ENCODE measurements around the gene ERICH4. TPM values are rescaled to one million over a fixed set of nuclear protein-coding genes. Genes with fewer than 3 reads are reported as not detected.

Gene ERICH4
- total and polyA plus RNA-seq, 2 of the 13 experiments (the other 11 are each of a cell fraction or from before 2014, with no cell fraction given), result 0.40 to 0.64 TPM

DNA sequence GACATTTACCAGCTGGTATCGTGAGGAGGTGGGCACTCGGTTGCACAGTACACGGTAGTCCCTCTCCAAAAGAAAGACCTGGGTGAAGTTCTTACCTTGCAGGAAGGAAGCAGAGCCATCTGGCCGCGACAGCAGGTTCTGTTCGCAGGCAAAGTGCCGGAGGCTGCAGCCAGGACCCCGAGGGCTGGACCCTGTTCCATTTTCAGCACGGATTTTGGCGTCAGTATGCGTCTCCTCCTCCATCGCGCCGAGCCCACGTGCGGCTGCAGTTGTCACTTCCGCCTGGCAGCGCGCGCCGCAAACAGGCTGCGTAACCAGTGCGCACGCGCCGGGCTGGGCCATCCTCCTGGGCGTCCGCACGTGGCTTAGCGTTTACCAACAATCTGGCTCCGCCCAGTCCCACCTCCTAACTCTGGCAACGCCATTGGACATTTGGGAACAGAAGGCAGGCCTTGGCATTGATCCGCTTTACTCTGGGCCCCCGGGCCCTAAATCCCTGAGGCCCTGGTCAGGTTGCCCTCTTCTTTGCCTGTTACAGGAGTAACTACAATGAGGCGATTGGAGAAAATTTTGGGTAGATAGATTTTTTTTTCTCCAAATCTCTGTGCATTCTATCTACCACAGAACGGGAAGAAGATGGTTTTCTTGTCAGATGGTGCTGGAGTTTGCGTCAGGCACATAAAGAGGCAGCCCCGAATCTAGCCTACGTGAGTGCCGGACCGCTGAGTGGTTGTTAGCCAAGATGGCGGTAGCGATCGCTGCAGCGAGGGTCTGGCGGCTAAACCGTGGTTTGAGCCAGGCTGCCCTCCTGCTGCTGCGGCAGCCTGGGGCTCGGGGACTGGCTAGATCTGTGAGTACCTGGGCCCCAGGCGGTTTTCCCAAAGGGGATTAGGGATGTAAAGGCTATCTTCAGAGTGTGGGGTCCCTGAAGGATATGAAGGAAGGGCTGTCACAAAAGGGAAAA lies 45.6 kb upstream of the ERICH4 start, which contains the start of the genes BCKDHA and EXOSC5 (continued):
- TF ChIP-seq, protein P1, sequence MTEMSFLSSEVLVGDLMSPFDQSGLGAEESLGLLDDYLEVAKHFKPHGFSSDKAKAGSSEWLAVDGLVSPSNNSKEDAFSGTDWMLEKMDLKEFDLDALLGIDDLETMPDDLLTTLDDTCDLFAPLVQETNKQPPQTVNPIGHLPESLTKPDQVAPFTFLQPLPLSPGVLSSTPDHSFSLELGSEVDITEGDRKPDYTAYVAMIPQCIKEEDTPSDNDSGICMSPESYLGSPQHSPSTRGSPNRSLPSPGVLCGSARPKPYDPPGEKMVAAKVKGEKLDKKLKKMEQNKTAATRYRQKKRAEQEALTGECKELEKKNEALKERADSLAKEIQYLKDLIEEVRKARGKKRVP (CRISPR knock-in tag; IDR thresholded peaks at IDR 0.05), result 0 out of 4 replicates have a peak, but pooled peaks of 1 of the 2 experiments have one; percentile 17
- no peak for TF ChIP-seq ZNF121 (CRISPR knock-in tag; IDR thresholded peaks at IDR 0.05)
- TF ChIP-seq HHEX (CRISPR knock-in tag; IDR thresholded peaks at IDR 0.05), result no peak
- TF ChIP-seq HCFC1 (IDR thresholded peaks at IDR 0.05; ENCODE audit: low read depth, low read length), result peak; percentile 39; the same call in 1 of the 2 replicates
- peak; percentile 66; the same call in 1 of the 2 replicates for TF ChIP-seq ATF1 (CRISPR knock-in tag; IDR thresholded peaks at IDR 0.05)
- TF ChIP-seq ZNF841 (CRISPR knock-in tag; IDR thresholded peaks at IDR 0.05; ENCODE audit: borderline replicate concordance), result no peak
- TF ChIP-seq ZNF614 (CRISPR knock-in tag; IDR thresholded peaks at IDR 0.05; ENCODE audit: borderline replicate concordance), result peak; percentile 56; the same call in 1 of the 2 replicates
- no peak for TF ChIP-seq NPAS2 (CRISPR knock-in tag; IDR thresholded peaks at IDR 0.05; ENCODE audit: borderline replicate concordance)
- TF ChIP-seq ZNF558 (CRISPR knock-in tag; IDR thresholded peaks at IDR 0.05; ENCODE audit: borderline replicate concordance), result no peak
- 0 out of 2 replicates have a peak, but pooled peaks have one; percentile 74 for TF ChIP-seq ZNF552 (CRISPR knock-in tag; IDR thresholded peaks at IDR 0.05; ENCODE audit: borderline replicate concordance)
- TF ChIP-seq ZNF672 (CRISPR knock-in tag; IDR thresholded peaks at IDR 0.05), result no peak
- TF ChIP-seq ZNF879 (CRISPR knock-in tag; IDR thresholded peaks at IDR 0.05), result no peak
- TF ChIP-seq ADNP (CRISPR knock-in tag; IDR thresholded peaks at IDR 0.05), result no peak
- TF ChIP-seq, protein P2, sequence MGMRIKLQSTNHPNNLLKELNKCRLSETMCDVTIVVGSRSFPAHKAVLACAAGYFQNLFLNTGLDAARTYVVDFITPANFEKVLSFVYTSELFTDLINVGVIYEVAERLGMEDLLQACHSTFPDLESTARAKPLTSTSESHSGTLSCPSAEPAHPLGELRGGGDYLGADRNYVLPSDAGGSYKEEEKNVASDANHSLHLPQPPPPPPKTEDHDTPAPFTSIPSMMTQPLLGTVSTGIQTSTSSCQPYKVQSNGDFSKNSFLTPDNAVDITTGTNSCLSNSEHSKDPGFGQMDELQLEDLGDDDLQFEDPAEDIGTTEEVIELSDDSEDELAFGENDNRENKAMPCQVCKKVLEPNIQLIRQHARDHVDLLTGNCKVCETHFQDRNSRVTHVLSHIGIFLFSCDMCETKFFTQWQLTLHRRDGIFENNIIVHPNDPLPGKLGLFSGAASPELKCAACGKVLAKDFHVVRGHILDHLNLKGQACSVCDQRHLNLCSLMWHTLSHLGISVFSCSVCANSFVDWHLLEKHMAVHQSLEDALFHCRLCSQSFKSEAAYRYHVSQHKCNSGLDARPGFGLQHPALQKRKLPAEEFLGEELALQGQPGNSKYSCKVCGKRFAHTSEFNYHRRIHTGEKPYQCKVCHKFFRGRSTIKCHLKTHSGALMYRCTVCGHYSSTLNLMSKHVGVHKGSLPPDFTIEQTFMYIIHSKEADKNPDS (CRISPR knock-in tag; IDR thresholded peaks at IDR 0.05), result no peak
- TF ChIP-seq BHLHE40 (IDR thresholded peaks at IDR 0.05; ENCODE audit: low read length), result peak; percentile 91
- TF ChIP-seq, protein P3, sequence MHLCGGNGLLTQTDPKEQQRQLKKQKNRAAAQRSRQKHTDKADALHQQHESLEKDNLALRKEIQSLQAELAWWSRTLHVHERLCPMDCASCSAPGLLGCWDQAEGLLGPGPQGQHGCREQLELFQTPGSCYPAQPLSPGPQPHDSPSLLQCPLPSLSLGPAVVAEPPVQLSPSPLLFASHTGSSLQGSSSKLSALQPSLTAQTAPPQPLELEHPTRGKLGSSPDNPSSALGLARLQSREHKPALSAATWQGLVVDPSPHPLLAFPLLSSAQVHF (CRISPR knock-in tag; IDR thresholded peaks at IDR 0.05), result no peak
- TF ChIP-seq KAT2B (IDR thresholded peaks at IDR 0.05; ENCODE audit: borderline replicate concordance, low read depth, low read length), result peak; percentile 55; the same call in 1 of the 2 replicates
- peak; percentile 63; the same call in 1 of the 2 replicates for TF ChIP-seq RFXAP (CRISPR knock-in tag; IDR thresholded peaks at IDR 0.05; ENCODE audit: borderline replicate concordance)
- no peak for TF ChIP-seq MZF1 (CRISPR knock-in tag; IDR thresholded peaks at IDR 0.05; ENCODE audit: borderline replicate concordance)
- no peak for TF ChIP-seq ZNF430 (CRISPR knock-in tag; IDR thresholded peaks at IDR 0.05)
- no peak for TF ChIP-seq MAFK (conservative IDR thresholded peaks at IDR 0.05 in 1 of 2, IDR thresholded peaks at IDR 0.05 in 1 of 2; ENCODE audit: low read length in 2 of 2)
- no peak for TF ChIP-seq ZNF720 (CRISPR knock-in tag; IDR thresholded peaks at IDR 0.05)
- TF ChIP-seq, protein P4, sequence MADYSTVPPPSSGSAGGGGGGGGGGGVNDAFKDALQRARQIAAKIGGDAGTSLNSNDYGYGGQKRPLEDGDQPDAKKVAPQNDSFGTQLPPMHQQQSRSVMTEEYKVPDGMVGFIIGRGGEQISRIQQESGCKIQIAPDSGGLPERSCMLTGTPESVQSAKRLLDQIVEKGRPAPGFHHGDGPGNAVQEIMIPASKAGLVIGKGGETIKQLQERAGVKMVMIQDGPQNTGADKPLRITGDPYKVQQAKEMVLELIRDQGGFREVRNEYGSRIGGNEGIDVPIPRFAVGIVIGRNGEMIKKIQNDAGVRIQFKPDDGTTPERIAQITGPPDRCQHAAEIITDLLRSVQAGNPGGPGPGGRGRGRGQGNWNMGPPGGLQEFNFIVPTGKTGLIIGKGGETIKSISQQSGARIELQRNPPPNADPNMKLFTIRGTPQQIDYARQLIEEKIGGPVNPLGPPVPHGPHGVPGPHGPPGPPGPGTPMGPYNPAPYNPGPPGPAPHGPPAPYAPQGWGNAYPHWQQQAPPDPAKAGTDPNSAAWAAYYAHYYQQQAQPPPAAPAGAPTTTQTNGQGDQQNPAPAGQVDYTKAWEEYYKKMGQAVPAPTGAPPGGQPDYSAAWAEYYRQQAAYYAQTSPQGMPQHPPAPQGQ (CRISPR knock-in tag; IDR thresholded peaks at IDR 0.05; ENCODE audit: borderline replicate concordance), result no peak
- no peak for TF ChIP-seq ZNF484 (CRISPR knock-in tag; IDR thresholded peaks at IDR 0.05; ENCODE audit: borderline replicate concordance, low read depth)
- TF ChIP-seq NFE2 (CRISPR knock-in tag; IDR thresholded peaks at IDR 0.05), result no peak

Data from HepG2 (cell line).